Neural cell (in vitro differentiated cells): ENCODE data around the gene ANGPTL5.

ENCODE experiments used
- EP300 ChIP-seq: fragments of 450-650 bp; conservative IDR thresholded peaks from 2 replicates; pipeline ENCODE4 v1.6.1; 2014; ENCODE audit warnings: antibody characterized with exemption, mild to moderate bottlenecking, moderate library complexity; ENCODE audit not compliant: poor library complexity, severe bottlenecking
- EZH2 ChIP-seq: fragments of 200-600, 300-800 bp; shearing (Covaris generic), sonication (generic); IDR thresholded peaks from 2 replicates; pipeline ENCODE4 v1.6.1; 2014; ENCODE audit warnings: antibody characterized with exemption, low read length, borderline replicate concordance, mild to moderate bottlenecking; ENCODE audit not compliant: insufficient read depth, poor library complexity, severe bottlenecking
- MXI1 ChIP-seq: fragments of 450-650 bp; conservative IDR thresholded peaks from 2 replicates; pipeline ENCODE4 v1.6.1; 2014; ENCODE audit warnings: antibody characterized with exemption, mild to moderate bottlenecking; ENCODE audit not compliant: poor library complexity, severe bottlenecking
- RAD21 ChIP-seq: fragments of 450-650 bp; conservative IDR thresholded peaks from 2 replicates; pipeline ENCODE4 v1.6.1; 2014; ENCODE audit warnings: antibody characterized with exemption, mild to moderate bottlenecking, moderate library complexity
- SMC3 ChIP-seq: fragments of 450-650 bp; conservative IDR thresholded peaks from 2 replicates; pipeline ENCODE4 v1.6.1; 2014; ENCODE audit warnings: antibody characterized with exemption, mild to moderate bottlenecking, moderate library complexity; ENCODE audit not compliant: poor library complexity
- TAF1 ChIP-seq: IDR thresholded peaks from 2 replicates; pipeline ENCODE4 v1.6.1; 2012; ENCODE audit warnings: low read depth
- TF ChIP-seq, protein P1 (sequence below): fragments of 450-650 bp; IDR thresholded peaks from 2 replicates; pipeline ENCODE4 v1.5.1; 2014; ENCODE audit warnings: antibody characterized with exemption, mild to moderate bottlenecking, moderate library complexity; ENCODE audit not compliant: poor library complexity, severe bottlenecking
- TF ChIP-seq, protein P2 (sequence below): IDR thresholded peaks from 2 replicates; pipeline ENCODE4 v1.6.1; 2012; ENCODE audit warnings: borderline replicate concordance

DNA sequence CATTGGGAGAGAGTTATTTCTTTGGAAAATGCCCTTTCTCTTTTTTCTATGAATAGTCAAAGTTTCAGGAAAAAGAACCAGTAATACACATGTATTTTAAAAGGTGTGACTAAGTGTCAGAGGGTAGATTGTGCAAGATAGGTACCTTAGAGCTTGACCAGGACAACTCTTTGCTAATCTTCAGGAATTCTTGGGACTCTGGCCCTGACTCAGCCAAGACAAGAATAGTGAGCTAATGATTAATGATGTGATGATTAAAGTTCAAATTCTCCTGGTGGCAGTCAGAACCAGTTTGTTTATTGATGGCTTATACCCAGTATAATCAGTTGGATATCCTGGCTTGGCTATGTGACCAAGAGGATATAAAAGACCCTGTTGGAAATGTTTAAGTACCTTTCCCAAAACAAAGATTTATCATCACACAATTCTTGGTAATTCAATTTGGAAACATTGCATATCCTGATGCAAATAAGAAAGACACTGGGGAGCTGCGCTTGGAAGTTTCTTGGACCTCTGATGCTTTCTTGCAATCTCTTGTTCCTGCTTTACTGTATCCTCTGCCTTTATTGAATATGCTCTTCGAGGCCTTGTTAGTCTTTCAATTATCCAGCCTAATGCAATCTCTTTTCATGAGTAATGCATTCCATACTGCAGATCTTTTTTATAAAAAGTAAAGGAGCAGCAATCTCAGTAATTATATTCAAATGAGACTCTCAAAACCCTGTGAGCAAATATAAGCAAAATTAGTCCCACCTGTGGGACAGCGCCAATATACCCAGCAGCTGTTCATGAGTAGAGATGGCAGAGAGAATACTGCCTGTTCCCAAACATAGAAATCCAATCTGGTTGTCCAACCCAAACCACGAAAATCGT is 49.5 kb downstream of the ANGPTL5 start:
- TF ChIP-seq, protein P1, sequence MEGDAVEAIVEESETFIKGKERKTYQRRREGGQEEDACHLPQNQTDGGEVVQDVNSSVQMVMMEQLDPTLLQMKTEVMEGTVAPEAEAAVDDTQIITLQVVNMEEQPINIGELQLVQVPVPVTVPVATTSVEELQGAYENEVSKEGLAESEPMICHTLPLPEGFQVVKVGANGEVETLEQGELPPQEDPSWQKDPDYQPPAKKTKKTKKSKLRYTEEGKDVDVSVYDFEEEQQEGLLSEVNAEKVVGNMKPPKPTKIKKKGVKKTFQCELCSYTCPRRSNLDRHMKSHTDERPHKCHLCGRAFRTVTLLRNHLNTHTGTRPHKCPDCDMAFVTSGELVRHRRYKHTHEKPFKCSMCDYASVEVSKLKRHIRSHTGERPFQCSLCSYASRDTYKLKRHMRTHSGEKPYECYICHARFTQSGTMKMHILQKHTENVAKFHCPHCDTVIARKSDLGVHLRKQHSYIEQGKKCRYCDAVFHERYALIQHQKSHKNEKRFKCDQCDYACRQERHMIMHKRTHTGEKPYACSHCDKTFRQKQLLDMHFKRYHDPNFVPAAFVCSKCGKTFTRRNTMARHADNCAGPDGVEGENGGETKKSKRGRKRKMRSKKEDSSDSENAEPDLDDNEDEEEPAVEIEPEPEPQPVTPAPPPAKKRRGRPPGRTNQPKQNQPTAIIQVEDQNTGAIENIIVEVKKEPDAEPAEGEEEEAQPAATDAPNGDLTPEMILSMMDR, result no peak
- TF ChIP-seq, protein P2, sequence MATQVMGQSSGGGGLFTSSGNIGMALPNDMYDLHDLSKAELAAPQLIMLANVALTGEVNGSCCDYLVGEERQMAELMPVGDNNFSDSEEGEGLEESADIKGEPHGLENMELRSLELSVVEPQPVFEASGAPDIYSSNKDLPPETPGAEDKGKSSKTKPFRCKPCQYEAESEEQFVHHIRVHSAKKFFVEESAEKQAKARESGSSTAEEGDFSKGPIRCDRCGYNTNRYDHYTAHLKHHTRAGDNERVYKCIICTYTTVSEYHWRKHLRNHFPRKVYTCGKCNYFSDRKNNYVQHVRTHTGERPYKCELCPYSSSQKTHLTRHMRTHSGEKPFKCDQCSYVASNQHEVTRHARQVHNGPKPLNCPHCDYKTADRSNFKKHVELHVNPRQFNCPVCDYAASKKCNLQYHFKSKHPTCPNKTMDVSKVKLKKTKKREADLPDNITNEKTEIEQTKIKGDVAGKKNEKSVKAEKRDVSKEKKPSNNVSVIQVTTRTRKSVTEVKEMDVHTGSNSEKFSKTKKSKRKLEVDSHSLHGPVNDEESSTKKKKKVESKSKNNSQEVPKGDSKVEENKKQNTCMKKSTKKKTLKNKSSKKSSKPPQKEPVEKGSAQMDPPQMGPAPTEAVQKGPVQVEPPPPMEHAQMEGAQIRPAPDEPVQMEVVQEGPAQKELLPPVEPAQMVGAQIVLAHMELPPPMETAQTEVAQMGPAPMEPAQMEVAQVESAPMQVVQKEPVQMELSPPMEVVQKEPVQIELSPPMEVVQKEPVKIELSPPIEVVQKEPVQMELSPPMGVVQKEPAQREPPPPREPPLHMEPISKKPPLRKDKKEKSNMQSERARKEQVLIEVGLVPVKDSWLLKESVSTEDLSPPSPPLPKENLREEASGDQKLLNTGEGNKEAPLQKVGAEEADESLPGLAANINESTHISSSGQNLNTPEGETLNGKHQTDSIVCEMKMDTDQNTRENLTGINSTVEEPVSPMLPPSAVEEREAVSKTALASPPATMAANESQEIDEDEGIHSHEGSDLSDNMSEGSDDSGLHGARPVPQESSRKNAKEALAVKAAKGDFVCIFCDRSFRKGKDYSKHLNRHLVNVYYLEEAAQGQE, result no peak
- TF ChIP-seq SMC3 (no peak), EZH2 (no peak), EP300 (no peak), RAD21 (no peak), TAF1 (no peak), MXI1 (no peak)
